Measurements from ENCODE around the gene LINGO1. TPM values are rescaled to one million over a fixed set of nuclear protein-coding genes. Genes with fewer than 3 reads are reported as not detected.

Gene LINGO1
- polyA plus RNA-seq, 1 of the 3 experiments (the other 2 are of a cell fraction) = 0.56 TPM

DNA sequence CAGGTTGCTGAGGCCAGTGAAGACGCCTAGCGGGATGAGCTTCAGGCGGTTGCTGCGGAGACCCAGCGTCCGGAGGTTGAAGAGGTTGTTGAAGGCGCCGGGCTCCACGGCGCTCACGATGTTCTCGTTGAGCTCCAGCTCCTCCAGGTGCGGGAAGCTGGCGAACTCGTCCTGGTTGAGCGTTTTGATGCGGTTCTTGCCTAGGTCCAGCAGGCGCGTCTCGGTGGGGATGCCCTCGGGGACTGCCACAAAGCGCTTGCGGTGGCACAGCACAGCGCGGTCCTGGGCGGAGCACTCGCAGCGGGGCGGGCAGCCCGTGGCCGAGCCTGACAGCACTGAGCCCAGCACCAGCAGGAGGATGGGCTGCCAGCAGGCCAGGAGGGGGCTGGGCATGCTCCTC is 17.2 kb downstream of the LINGO1 start:
- H2AFZ ChIP-seq (ENCODE audit: low read depth) = no peak overlapping the region
- H3K36me3 ChIP-seq (replicated peaks in 1 of 2; ENCODE audit: control insufficient read depth in 1 of 2, insufficient read depth in 2 of 2, low read length in 1 of 2) = no peaks in the 10 kb centered on the region
- H3K9me2 ChIP-seq = no peaks in the 10 kb centered on the region
- TF ChIP-seq ZBTB33 (IDR thresholded peaks at IDR 0.05; ENCODE audit: borderline replicate concordance, low read depth) (no peak), RCOR1 (IDR thresholded peaks at IDR 0.05; ENCODE audit: low read length) (no peak), RAD21 (IDR thresholded peaks at IDR 0.05; ENCODE audit: low read length) (no peak), RFX5 (IDR thresholded peaks at IDR 0.05; ENCODE audit: low read length) (no peak), TAF1 (IDR thresholded peaks at IDR 0.05; ENCODE audit: borderline replicate concordance, low read depth, low read length) (no peak), FOXM1 (IDR thresholded peaks at IDR 0.05; ENCODE audit: low read depth) (no peak), POLR2AphosphoS5 (IDR thresholded peaks at IDR 0.05; ENCODE audit: low read depth, low read length) (no peak), GABPA (IDR thresholded peaks at IDR 0.05; ENCODE audit: low read depth) (no peak), YY1 (IDR thresholded peaks at IDR 0.05; ENCODE audit: low read depth) (no peak), RXRA (IDR thresholded peaks at IDR 0.05; ENCODE audit: borderline replicate concordance, low read depth) (no peak), FOXJ3 (CRISPR knock-in tag; IDR thresholded peaks at IDR 0.05) (no peak), CTCF (IDR thresholded peaks at IDR 0.05) (no peak), USF2 (IDR thresholded peaks at IDR 0.05; ENCODE audit: borderline replicate concordance, low read depth, low read length) (no peak), MXI1 (IDR thresholded peaks at IDR 0.05; ENCODE audit: low read depth, low read length) (no peak)
- TF ChIP-seq, protein P1, sequence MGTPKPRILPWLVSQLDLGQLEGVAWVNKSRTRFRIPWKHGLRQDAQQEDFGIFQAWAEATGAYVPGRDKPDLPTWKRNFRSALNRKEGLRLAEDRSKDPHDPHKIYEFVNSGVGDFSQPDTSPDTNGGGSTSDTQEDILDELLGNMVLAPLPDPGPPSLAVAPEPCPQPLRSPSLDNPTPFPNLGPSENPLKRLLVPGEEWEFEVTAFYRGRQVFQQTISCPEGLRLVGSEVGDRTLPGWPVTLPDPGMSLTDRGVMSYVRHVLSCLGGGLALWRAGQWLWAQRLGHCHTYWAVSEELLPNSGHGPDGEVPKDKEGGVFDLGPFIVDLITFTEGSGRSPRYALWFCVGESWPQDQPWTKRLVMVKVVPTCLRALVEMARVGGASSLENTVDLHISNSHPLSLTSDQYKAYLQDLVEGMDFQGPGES (IDR thresholded peaks at IDR 0.05; ENCODE audit: low read depth, low read length) = no peak
- no peak overlapping the region for H3K27ac ChIP-seq (ENCODE audit: low read depth in 2 of 2, low read length in 1 of 2)
- no peak overlapping the region for H3K4me3 ChIP-seq (ENCODE audit: low read depth in 2 of 2, low read length in 1 of 2)
- no peak for DNase-seq
- H3K9ac ChIP-seq = no peak overlapping the region
- no peaks in the 10 kb centered on the region for H3K27me3 ChIP-seq (ENCODE audit: insufficient read depth)
- H3K4me1 ChIP-seq (ENCODE audit: control insufficient read depth in 1 of 2, insufficient read depth in 2 of 2, low read depth in 1 of 2, low read length in 1 of 2) = peaks cover 0 to 3% of the 10 kb centered on the region in 2 experiments; a peak in 2 of 4 replicates
- WGBS (ENCODE audit: low lambda C conversion rate) = 93% methylated on average over 21 of the region's 31 CpGs
- POLR2A ChIA-PET = no interaction called here
- CTCF ChIA-PET = interaction anchor here (1.0 to 5.8 kb wide), 3 partner anchors 13 to 72 kb away, joined by 3 to 44 read pairs (median 10); partner anchors contain the start of gene LINGO1
- H3K4me2 ChIP-seq = no peak overlapping the region
- H3F3A ChIP-seq (replicated peaks; ENCODE audit: insufficient read depth) = no peaks in the 10 kb centered on the region
- H4K20me1 ChIP-seq (ENCODE audit: insufficient read depth) = no peaks in the 10 kb centered on the region
- H3K9me3 ChIP-seq = no peaks in the 10 kb centered on the region
- H3K79me2 ChIP-seq (ENCODE audit: insufficient read depth) = no peaks in the 10 kb centered on the region

Data from SK-N-SH (cell line).